ENCODE data around the gene SYNGR2.
"Not testable (repeated sequence)": the region's sequence is repeated elsewhere in the genome, so short reads cannot be mapped to it uniquely, and the experiment has no call there.

SYNGR2 gene

DNA sequence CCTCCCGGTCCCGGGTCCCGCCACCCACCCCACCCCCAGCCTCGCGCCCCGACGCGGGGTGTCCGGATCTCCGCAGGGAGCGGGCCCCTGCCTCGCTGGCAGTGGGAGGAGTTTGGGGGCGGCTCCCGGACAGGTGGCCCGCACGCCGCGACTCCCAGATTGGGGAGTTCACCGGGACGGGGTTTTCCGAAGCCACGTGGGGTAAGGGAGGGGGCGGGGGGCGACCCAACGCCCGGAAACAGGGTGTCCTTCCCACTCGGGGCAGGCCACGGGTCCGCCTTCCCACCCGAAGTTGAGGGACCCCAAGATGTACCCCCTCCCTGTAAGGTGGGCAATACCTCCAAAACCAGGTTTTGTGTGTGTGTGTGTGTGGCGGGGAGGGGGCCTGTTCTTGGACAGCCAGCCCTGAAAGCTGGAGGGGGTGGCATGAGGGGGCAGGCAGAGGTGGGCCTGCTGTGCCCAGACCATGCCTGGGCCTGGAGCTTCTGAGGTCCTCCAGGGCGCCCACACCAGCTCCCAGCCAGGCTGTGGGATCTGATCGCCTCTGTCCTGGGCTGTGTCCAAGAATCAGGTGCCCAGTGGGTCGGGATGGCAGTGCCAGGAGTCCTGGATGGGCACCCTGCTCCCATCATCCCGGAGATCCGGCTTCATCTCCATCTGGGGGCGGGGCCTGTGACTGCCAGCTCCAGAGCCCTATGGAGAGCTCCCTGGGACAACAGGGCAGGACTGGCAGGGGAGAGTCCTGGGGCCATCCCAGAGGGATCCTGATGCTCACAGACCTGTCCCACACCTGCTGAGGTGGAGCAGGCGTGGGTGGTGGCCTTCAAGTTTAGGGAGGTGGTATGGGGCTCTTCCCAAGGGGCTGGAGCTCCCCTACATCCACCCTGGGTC, 767 bp downstream of the SYNGR2 start:
- no peak overlapping the region for H2AK5ac ChIP-seq (ENCODE audit: low read length, severe bottlenecking)
- peak; percentile 61 for DNase-seq
- WGBS = 14% methylated on average over 35 of the region's 38 CpGs
- H3K14ac ChIP-seq (ENCODE audit: low read length in 2 of 2) = no peak overlapping the region
- H4K8ac ChIP-seq (ENCODE audit: low read length) = peak overlapping the region; percentile 19
- peaks cover 7% of the 10 kb centered on the region for H3K79me1 ChIP-seq (replicated peaks; ENCODE audit: low read length, poor library complexity, severe bottlenecking)
- no peaks in the 10 kb centered on the region for H3K9me3 ChIP-seq (ENCODE audit: control insufficient read depth, low read length)
- peak overlapping the region in 1 of 2 experiments; percentile 82 for H3K18ac ChIP-seq (ENCODE audit: low read depth in 1 of 2, low read length in 2 of 2)
- no peak overlapping the region for H3K27ac ChIP-seq (ENCODE audit: low read length, poor library complexity, severe bottlenecking)
- H3K4me1 ChIP-seq (ENCODE audit: control insufficient read depth, insufficient read depth, low read depth, low read length) = peaks cover 23% of the 10 kb centered on the region
- H3K27me3 ChIP-seq (ENCODE audit: control insufficient read depth in 1 of 2, insufficient read depth in 1 of 2, low read length in 2 of 2) = peaks cover 0 to 28% of the 10 kb centered on the region in 2 experiments
- H2BK5ac ChIP-seq (ENCODE audit: low read depth, low read length, poor library complexity, severe bottlenecking) = no peak overlapping the region
- no peak overlapping the region for H3K4ac ChIP-seq (ENCODE audit: low read depth in 1 of 2, low read length in 2 of 2)
- no peak overlapping the region for H2BK12ac ChIP-seq (ENCODE audit: low read length in 2 of 2)
- H2AFZ ChIP-seq (ENCODE audit: low read depth, low read length) = peak overlapping the region; percentile 47
- H2BK120ac ChIP-seq (ENCODE audit: low read depth, low read length) = peak overlapping the region; percentile 55
- peak overlapping the region; percentile 67 for H3K4me2 ChIP-seq (ENCODE audit: low read length, poor library complexity, severe bottlenecking)
- H3K4me3 ChIP-seq (ENCODE audit: insufficient read depth in 1 of 2, low read depth in 1 of 2, low read length in 2 of 2) = peak overlapping the region; percentile 71 to 89
- H4K91ac ChIP-seq (ENCODE audit: low read length) = no peak overlapping the region
- no peak overlapping the region for H3K9ac ChIP-seq (ENCODE audit: low read length)
- peaks cover 0 to 31% of the 10 kb centered on the region in 2 experiments for H3K36me3 ChIP-seq (ENCODE audit: control insufficient read depth in 1 of 2, insufficient read depth in 2 of 2, low read depth in 1 of 2, low read length in 2 of 2)
- H2BK15ac ChIP-seq (ENCODE audit: low read depth, poor library complexity, severe bottlenecking) = peak overlapping the region; percentile 71
- H3K23ac ChIP-seq (ENCODE audit: low read length in 2 of 2) = peak overlapping the region in 1 of 2 experiments; percentile 24

DNA sequence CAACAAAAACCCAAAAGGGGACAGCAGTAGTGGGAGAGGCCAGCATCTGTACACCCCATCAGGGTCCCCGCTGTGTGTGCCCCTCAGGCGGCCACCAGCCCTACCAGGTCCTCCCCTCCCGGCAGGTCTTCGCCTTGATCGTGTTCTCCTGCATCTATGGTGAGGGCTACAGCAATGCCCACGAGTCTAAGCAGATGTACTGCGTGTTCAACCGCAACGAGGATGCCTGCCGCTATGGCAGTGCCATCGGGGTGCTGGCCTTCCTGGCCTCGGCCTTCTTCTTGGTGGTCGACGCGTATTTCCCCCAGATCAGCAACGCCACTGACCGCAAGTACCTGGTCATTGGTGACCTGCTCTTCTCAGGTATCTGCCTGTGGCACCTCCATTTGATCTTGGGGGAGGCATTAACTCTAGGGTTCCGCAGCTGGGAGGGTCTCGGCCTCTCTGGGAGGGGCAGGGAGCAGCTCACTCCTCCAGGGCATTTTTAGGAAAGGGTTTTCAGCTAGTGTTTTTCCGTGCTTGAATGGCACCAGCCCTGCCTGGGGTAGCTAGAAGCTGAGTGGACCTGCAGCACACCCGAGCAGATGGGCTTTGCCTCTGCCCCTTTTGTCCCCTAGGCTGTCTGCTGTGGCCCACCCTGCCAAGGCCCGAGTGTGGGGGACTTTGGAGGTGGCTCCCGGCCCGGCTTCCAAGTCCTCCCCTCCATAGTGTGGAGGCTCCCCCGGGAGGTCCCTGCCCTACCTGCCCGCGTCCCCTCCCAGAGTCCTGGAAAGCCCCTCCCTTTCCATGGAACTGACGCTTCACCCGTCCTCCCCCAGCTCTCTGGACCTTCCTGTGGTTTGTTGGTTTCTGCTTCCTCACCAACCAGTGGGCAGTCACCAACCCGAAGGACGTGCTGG, 2.6 kb downstream of the SYNGR2 start:
- no peak overlapping the region for H4K8ac ChIP-seq (ENCODE audit: low read length)
- H3K9ac ChIP-seq (ENCODE audit: low read length) = no peak overlapping the region
- no peak overlapping the region for H3K4me2 ChIP-seq (ENCODE audit: low read length, poor library complexity, severe bottlenecking)
- 92% methylated on average over 29 of the region's 31 CpGs for WGBS
- H3K27ac ChIP-seq (ENCODE audit: low read length, poor library complexity, severe bottlenecking) = no peak overlapping the region
- peaks cover 26% of the 10 kb centered on the region for H3K4me1 ChIP-seq (ENCODE audit: control insufficient read depth, insufficient read depth, low read depth, low read length)
- no peak overlapping the region for H2AK5ac ChIP-seq (ENCODE audit: low read length, severe bottlenecking)
- H3K4me3 ChIP-seq (ENCODE audit: insufficient read depth in 1 of 2, low read depth in 1 of 2, low read length in 2 of 2) = no peak overlapping the region
- no peaks in the 10 kb centered on the region for H3K9me3 ChIP-seq (ENCODE audit: control insufficient read depth, low read length)
- peaks cover 7% of the 10 kb centered on the region for H3K79me1 ChIP-seq (replicated peaks; ENCODE audit: low read length, poor library complexity, severe bottlenecking)
- H2AFZ ChIP-seq (ENCODE audit: low read depth, low read length) = no peak overlapping the region
- no peak overlapping the region for H4K91ac ChIP-seq (ENCODE audit: low read length)
- no peak overlapping the region for H3K23ac ChIP-seq (ENCODE audit: low read length in 2 of 2)
- peaks cover 0 to 25% of the 10 kb centered on the region in 2 experiments for H3K27me3 ChIP-seq (ENCODE audit: control insufficient read depth in 1 of 2, insufficient read depth in 1 of 2, low read length in 2 of 2)
- H2BK5ac ChIP-seq (ENCODE audit: low read depth, low read length, poor library complexity, severe bottlenecking) = no peak overlapping the region
- no peak overlapping the region for H3K4ac ChIP-seq (ENCODE audit: low read depth in 1 of 2, low read length in 2 of 2)
- peaks cover 0 to 49% of the 10 kb centered on the region in 2 experiments for H3K36me3 ChIP-seq (ENCODE audit: control insufficient read depth in 1 of 2, insufficient read depth in 2 of 2, low read depth in 1 of 2, low read length in 2 of 2)
- no peak overlapping the region for H3K18ac ChIP-seq (ENCODE audit: low read depth in 1 of 2, low read length in 2 of 2)
- no peak overlapping the region for H2BK15ac ChIP-seq (ENCODE audit: low read depth, poor library complexity, severe bottlenecking)
- no peak overlapping the region for H2BK120ac ChIP-seq (ENCODE audit: low read depth, low read length)
- H2BK12ac ChIP-seq (ENCODE audit: low read length in 2 of 2) = no peak overlapping the region
- no peak for DNase-seq
- H3K14ac ChIP-seq (ENCODE audit: low read length in 2 of 2) = no peak overlapping the region

DNA sequence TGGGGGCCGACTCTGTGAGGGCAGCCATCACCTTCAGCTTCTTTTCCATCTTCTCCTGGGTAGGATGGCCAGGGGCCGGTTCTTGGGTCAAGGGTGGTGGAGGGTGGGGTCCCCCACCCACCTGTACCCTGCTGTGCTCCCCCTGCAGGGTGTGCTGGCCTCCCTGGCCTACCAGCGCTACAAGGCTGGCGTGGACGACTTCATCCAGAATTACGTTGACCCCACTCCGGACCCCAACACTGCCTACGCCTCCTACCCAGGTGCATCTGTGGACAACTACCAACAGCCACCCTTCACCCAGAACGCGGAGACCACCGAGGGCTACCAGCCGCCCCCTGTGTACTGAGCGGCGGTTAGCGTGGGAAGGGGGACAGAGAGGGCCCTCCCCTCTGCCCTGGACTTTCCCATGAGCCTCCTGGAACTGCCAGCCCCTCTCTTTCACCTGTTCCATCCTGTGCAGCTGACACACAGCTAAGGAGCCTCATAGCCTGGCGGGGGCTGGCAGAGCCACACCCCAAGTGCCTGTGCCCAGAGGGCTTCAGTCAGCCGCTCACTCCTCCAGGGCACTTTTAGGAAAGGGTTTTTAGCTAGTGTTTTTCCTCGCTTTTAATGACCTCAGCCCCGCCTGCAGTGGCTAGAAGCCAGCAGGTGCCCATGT, 3.3 kb downstream of the SYNGR2 start:
- H3K27me3 ChIP-seq (ENCODE audit: control insufficient read depth in 1 of 2, insufficient read depth in 1 of 2, low read length in 2 of 2) = peaks cover 0 to 20% of the 10 kb centered on the region in 2 experiments
- peaks cover 28% of the 10 kb centered on the region for H3K4me1 ChIP-seq (ENCODE audit: control insufficient read depth, insufficient read depth, low read depth, low read length)
- H3K4ac ChIP-seq (ENCODE audit: low read depth in 1 of 2, low read length in 2 of 2); H3K18ac ChIP-seq (ENCODE audit: low read depth in 1 of 2, low read length in 2 of 2); H3K23ac ChIP-seq (ENCODE audit: low read length in 2 of 2); H3K27ac ChIP-seq (ENCODE audit: low read length, poor library complexity, severe bottlenecking); H3K4me2 ChIP-seq (ENCODE audit: low read length, poor library complexity, severe bottlenecking); H2BK120ac ChIP-seq (ENCODE audit: low read depth, low read length); H3K79me1 ChIP-seq (replicated peaks; ENCODE audit: low read length, poor library complexity, severe bottlenecking); H3K14ac ChIP-seq (ENCODE audit: low read length in 2 of 2); H2AFZ ChIP-seq (ENCODE audit: low read depth, low read length); H2BK15ac ChIP-seq (ENCODE audit: low read depth, poor library complexity, severe bottlenecking); H3K9me3 ChIP-seq (ENCODE audit: control insufficient read depth, low read length); H4K8ac ChIP-seq (ENCODE audit: low read length); DNase-seq; H3K4me3 ChIP-seq (ENCODE audit: insufficient read depth in 1 of 2, low read depth in 1 of 2, low read length in 2 of 2); H4K91ac ChIP-seq (ENCODE audit: low read length); H3K9ac ChIP-seq (ENCODE audit: low read length); H2BK12ac ChIP-seq (ENCODE audit: low read length in 2 of 2); H2AK5ac ChIP-seq (ENCODE audit: low read length, severe bottlenecking); H2BK5ac ChIP-seq (ENCODE audit: low read depth, low read length, poor library complexity, severe bottlenecking): not testable (repeated sequence)
- WGBS = 93% methylated on average over 18 of the region's 19 CpGs
- peaks cover 0 to 50% of the 10 kb centered on the region in 2 experiments for H3K36me3 ChIP-seq (ENCODE audit: control insufficient read depth in 1 of 2, insufficient read depth in 2 of 2, low read depth in 1 of 2, low read length in 2 of 2)
